ENCODE data around the gene CARD16.
"Not testable (repeated sequence)": the region's sequence is repeated elsewhere in the genome, so short reads cannot be mapped to it uniquely, and the experiment has no call there.

The CARD16 gene

DNA sequence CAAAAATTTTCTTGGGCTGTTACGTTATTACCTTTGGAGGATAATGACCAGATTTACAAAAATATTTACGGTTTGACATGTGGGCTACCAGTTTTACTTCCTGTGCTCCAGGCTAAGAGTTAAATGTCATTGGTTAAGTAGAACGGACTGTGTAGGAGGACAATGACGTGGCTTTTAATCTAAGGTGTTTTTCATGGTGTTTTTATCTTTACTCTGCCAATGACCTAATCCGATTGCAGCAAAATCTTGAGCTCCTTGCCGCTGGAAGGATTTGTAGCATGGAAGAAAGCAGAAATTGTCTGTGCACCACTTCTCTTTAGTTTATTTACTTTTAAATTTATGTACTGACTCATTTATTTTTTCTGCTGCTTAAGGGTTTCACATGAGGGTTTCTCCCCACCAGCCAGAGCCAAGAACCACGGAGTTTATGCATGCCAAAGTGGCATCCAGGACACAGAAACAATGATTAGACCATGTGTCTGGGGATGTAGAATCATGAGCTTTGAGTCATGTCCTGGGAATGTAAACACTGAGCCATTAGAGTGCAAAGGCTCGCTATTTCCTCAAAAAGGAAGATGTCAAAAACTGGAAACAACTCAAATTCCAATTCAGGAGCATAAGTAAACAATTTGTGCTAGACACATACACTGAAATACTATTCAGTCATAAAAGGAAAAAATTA, 1.9 kb upstream of the CARD16 start:
- no peak for DNase-seq

- DNase-seq: no peak
These were observed 651 bp upstream of the CARD16 start for GRCh38 chr11:105045676-105046296.

- no peak for DNase-seq
These were observed 3.0 kb downstream of the CARD16 start for GRCh38 chr11:105042178-105042577.

- DNase-seq: no peak
These were observed 4.4 kb downstream of the CARD16 start for GRCh38 chr11:105040703-105041102.

GRCh38 chr11:105034813-105035620, 10.1 kb downstream of the CARD16 start, which contains the start of gene CASP1:
Gene CASP1, minus strand, starts transcription at chr11:105035144. Its CDS starts 31 bp downstream, at chr11:105035113.
- no peak for DNase-seq

- DNase-seq: not testable (repeated sequence)
These were observed 10.7 kb downstream of the CARD16 start for GRCh38 chr11:105034388-105034787.

- no peak for DNase-seq
These were observed 11.4 kb downstream of the CARD16 start for GRCh38 chr11:105033781-105034180.

DNA sequence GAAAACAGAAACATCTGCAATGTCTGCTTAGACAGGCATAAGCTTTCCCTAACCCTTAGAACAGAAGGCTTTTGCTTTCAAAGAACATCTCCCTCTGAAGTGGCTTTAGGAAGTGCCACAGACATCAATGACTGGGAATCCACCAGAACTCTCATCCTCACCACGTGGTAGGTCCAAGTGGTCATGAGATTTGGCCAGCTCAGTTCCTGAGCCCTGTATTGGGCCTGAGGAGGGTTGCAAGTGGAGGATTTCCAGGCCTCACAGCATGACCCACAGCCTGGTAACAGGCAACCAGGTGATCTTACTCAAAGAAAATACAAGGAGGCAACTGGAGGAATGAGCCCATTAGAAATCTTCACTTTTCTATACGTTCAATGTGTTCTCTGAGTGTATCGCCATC, 11.8 kb downstream of the CARD16 start:
- DNase-seq: no peak

DNA sequence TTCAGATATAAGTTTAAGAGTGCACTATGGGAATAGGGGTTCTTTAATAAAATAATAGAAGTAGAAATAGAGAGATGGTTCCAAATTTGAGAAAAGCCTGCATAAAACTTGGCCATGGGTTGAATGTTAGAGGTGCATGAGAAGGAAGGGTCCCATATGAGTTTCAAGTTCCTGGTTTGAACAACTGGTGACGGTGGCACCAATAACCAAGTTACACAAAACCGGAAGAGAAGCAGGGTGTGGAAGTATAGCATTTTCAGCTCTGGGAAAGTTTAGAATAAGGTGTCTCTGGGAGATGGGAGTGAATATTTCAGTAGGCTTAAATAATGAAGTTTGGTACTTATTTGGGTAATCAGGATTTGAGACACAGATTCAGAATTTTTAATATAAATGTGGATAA, 12.6 kb downstream of the CARD16 start:
- no peak for DNase-seq

DNA sequence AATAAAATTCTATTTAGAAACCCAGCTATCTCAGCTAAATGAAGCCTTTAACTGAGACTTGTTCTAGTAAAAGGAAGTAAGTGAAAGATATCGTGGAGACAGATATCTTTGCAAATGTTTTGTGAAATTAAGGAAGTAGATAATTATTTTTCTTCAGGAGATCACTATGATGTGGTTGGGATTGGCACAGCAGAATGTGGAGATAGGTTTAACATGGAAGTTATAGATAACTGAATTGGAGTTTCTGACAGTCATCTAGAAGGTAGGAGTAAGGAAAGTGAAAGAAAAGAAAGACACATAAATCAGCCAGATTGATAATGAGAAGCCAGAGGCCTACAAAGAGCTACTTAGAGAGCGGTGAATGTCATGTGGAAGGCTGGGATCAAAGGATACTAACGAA, 17.5 kb downstream of the CARD16 start:
- no peak for DNase-seq

DNA sequence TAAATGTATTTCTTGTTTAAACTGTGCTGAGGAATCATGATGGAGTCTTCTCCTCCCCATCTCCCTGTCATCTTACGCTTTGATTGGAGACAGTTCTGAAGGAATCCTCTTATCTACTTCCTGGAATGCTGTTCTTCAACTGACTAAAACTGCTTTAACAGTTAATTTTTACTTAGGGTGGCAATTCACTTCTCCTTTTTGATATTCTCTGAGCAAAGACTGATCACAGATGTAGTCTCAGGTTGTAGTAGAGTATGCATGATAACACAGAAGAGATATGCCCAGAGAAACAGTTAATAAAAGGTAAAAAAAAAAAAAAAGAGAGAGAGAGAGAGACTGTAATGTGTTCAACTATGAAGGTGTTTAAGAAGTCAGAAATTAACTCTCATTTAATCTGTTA, 20.7 kb downstream of the CARD16 start:
- no peak for DNase-seq

- DNase-seq: no peak
These were observed 22.1 kb downstream of the CARD16 start, which contains the start of gene CASP5 for GRCh38 chr11:105023003-105023402. Gene CASP5, minus strand, starts transcription at chr11:105023168. Its CDS starts 32 bp downstream, at chr11:105023136.

DNA sequence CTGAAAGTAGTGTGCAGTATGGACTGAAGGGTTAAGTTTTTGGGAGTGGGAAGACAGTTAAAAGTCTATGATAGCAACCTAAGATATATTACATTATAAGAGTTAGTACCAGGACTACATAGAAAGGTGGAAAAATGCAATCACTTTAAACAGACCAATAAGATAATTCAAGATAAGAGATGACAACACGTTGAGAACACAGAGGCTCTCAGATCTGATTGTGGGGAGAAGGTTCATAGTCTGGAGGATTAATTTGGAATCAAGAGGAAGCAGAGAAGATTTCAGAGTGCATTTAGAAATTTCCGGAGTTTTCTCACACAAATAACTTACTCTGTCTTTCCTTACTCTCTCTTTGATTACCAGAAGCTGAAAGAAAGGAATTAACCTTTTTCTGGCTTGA, 22.6 kb downstream of the CARD16 start:
- no peak for DNase-seq

GRCh38 chr11:105007463-105007862, 37.7 kb downstream of the CARD16 start:
- DNase-seq: no peak

GRCh38 chr11:105005451-105005845, 39.7 kb downstream of the CARD16 start:
- DNase-seq: no peak

DNA sequence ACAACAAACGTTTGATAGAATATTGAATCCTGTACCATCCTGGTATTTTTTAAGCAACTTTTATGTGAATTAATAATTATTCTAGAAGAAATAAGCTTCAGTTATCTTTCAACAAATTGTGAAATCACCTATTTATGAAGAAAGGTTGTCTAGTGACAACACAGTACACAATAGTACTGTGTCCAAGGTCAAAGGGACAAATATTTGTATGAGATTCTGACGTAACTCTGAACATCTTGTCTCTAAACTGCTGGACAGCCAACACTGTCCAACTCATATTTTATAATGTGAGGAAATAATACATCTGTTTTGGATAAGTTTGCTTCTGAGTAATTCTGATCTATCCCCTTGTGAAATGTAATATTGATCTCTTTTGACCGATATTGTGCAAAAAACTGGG, 41.1 kb downstream of the CARD16 start:
- DNase-seq: no peak

DNA sequence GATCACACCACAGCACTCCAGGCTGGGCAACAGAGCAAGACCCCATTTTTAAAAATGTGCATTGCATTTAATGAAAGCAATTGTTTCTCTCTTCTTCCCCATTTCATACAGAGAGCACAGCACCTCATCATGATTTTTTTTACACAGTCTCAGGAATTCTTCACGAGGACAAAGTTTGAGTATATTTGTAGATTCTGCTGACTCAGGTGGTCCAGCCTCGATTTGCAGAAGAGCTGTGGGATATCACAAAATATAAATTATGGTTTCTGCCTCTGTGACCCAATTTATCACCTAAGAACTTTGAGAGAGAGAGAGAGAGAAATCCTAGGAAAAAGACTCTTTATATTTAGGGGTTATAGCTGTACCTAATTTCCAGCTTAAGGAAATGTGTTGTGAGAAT, 42.0 kb downstream of the CARD16 start:
- no peak for DNase-seq

GRCh38 chr11:105000797-105001196, 44.3 kb downstream of the CARD16 start:
- no peak for DNase-seq

GRCh38 chr11:105000167-105000566, 45.0 kb downstream of the CARD16 start:
- no peak for DNase-seq

- no peak for DNase-seq
These were observed 45.4 kb downstream of the CARD16 start for GRCh38 chr11:104999721-105000120.

- DNase-seq: no peak
These were observed 47.8 kb downstream of the CARD16 start for GRCh38 chr11:104997288-104997687.

DNA sequence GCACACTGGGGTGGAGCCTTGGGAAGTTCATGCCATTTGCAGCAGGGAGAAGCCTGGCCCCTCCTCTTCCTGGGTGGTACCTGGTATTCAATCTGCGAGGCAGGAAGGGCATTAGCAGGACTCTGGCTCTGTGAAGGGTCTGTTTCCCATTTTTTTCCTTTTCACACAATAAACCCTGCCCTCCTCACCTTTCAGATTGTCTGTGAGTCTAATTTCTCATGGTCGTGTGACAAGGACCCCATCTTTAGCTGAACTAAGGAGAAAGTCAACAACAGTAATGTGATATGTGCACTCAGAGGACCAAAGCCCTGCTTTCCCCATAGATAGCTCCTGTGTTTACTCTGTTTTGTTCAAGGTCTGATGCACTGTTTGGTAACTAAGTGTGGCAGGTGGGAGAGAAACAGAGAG, 50.1 kb downstream of the CARD16 start:
- peak; percentile 60 to 73 for DNase-seq

DNA sequence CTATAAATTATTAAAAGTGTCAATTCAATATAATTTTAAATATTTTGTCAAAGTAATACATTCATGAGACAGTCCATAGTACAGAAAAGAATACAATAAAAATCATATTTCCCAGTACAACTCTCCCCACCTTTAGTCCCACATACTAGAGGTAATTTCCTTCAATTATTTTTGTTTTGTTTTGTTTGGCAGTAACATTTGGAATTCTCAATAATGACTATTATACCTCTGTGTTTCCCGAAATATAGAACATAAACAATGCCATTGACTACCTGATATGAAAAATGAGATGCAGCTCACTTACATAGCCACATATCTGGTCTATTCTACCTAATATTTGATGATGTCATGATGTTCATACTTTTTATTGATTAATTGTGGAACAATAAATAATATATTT, 52.4 kb downstream of the CARD16 start:
- DNase-seq: no peak

GRCh38 chr11:104991994-104992393, 53.1 kb downstream of the CARD16 start:
- no peak for DNase-seq
